ENCODE results near the gene IGF1.

GRCh38 chr12:102526656-102527055 lies 46.3 kb upstream of the IGF1 start:
- TF ChIP-seq YY1 (IDR thresholded peaks at IDR 0.05; ENCODE audit: insufficient read depth, insufficient read length), result no peak
- TF ChIP-seq SUZ12 (IDR thresholded peaks at IDR 0.05; ENCODE audit: extremely low read depth, insufficient read depth, insufficient read length), result no peak
- no peak for TF ChIP-seq ZNF274 (IDR thresholded peaks at IDR 0.05; ENCODE audit: low read depth, low read length)
